ENCODE measurements around the gene DENND1A. TPM values are rescaled to one million over a fixed set of nuclear protein-coding genes. Genes with fewer than 3 reads are reported as not detected.
A peak's percentile ranks its signal among the peaks of the same experiment; 100 is the strongest.

DENND1A gene
- total RNA-seq, 1 experiment from 2014 or later: 29.7 TPM

DNA sequence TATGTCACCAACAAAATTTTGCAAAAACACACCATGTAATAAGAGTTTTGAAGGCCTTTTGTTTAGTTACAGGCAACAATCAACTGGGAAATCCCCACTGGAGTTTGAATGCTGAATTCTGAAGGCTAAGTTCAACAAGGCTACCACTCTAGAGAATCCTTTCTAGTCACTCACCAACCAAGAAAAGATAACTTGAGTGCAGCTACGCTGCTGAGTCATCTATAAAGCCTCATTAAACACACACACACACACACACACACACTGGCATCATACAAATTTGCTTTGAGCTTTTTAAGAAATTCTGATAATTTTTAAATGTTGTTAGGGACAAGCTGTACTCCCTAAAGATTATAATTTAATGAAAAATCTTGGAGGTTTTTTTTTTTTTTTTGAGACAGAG is 219.6 kb downstream of the DENND1A start:
- ChIA-PET CTCF (no interaction called here), POLR2A (ENCODE audit: unreplicated experiment) (interaction anchor here (0.7 kb wide), 1 partner anchor 18 kb away, joined by 9 read pairs; no protein-coding TSS in a partner anchor)
- Histone ChIP-seq H3K27ac (ENCODE audit: low read length) (peak overlapping the region; percentile 24; the same call in 1 of the 2 replicates), H3K79me2 (ENCODE audit: low read length) (no peaks in the 10 kb centered on the region), H3K4me3 (ENCODE audit: low read length) (no peak overlapping the region), H3K9me3 (ENCODE audit: low read length) (no peaks in the 10 kb centered on the region), H4K20me1 (ENCODE audit: low read length) (no peaks in the 10 kb centered on the region), H3K4me1 (ENCODE audit: insufficient read depth, low read length) (peaks cover 11% of the 10 kb centered on the region; the same call in 1 of the 2 replicates), H3K36me3 (ENCODE audit: low read depth, low read length) (no peaks in the 10 kb centered on the region), H2AFZ (ENCODE audit: low read length) (no peak overlapping the region), H3K9me2 (replicated peaks; ENCODE audit: low read length) (no peaks in the 10 kb centered on the region), H3K27me3 (ENCODE audit: low read length) (no peaks in the 10 kb centered on the region), H3K4me2 (ENCODE audit: low read length) (no peak overlapping the region), H3K9ac (ENCODE audit: low read length) (no peak overlapping the region), H3F3A (ENCODE audit: low read length, unreplicated experiment) (no peaks in the 10 kb centered on the region)
- DNase-seq: peak; percentile 69
- TF ChIP-seq CTCF (conservative IDR thresholded peaks at IDR 0.05; ENCODE audit: low read depth, low read length) (no peak), EZH2phosphoT487 (IDR thresholded peaks at IDR 0.05; ENCODE audit: borderline replicate concordance, low read length) (no peak), EZH2 (IDR thresholded peaks at IDR 0.05; ENCODE audit: low read length, unreplicated experiment) (no peak)
- ATAC-seq: peak; percentile 67
- intact Hi-C loops (cut with micrococcal nuclease): no loop called here
- BruUV-seq (replicated peaks): no TSS peak

DNA sequence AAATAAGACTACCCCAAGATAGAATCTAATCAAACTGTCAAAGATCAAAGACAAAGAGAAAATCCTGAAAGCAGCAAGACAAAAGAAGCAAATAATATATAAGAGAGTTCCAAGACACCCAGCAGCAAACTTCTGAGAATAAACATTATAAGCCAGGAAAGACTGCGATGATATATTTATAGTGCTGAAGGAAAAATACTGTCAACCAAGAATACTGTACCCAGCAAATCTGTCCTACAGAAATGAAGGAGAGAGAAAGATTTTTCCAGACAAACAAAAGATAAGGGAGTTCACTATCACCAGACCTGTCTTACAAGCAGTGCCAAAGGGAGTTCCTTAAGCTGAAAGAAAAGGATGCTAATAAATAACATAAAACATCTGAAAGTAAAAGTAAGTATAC is 227.4 kb downstream of the DENND1A start:
- ATAC-seq: no peak
- Histone ChIP-seq H4K20me1 (ENCODE audit: low read length) (no peaks in the 10 kb centered on the region), H3K9me3 (ENCODE audit: low read length) (no peaks in the 10 kb centered on the region), H2AFZ (ENCODE audit: low read length) (no peak overlapping the region), H3K9ac (ENCODE audit: low read length) (no peak overlapping the region), H3F3A (ENCODE audit: low read length, unreplicated experiment) (no peaks in the 10 kb centered on the region), H3K27ac (ENCODE audit: low read length) (no peak overlapping the region), H3K36me3 (ENCODE audit: low read depth, low read length) (peaks cover 4% of the 10 kb centered on the region; the same call in 1 of the 2 replicates), H3K79me2 (ENCODE audit: low read length) (no peaks in the 10 kb centered on the region), H3K9me2 (replicated peaks; ENCODE audit: low read length) (no peaks in the 10 kb centered on the region), H3K4me3 (ENCODE audit: low read length) (no peak overlapping the region), H3K27me3 (ENCODE audit: low read length) (no peaks in the 10 kb centered on the region), H3K4me1 (ENCODE audit: insufficient read depth, low read length) (no peaks in the 10 kb centered on the region), H3K4me2 (ENCODE audit: low read length) (no peak overlapping the region)
- POLR2A ChIA-PET (ENCODE audit: unreplicated experiment): no interaction called here
- TF ChIP-seq EZH2phosphoT487 (IDR thresholded peaks at IDR 0.05; ENCODE audit: borderline replicate concordance, low read length) (no peak), EZH2 (IDR thresholded peaks at IDR 0.05; ENCODE audit: low read length, unreplicated experiment) (no peak), CTCF (conservative IDR thresholded peaks at IDR 0.05; ENCODE audit: low read depth, low read length) (no peak)
- intact Hi-C loops (cut with micrococcal nuclease): no loop called here
- BruUV-seq (replicated peaks): no TSS peak
- CTCF ChIA-PET: no interaction called here
- no peak for DNase-seq

- H3K9me2 ChIP-seq (replicated peaks; ENCODE audit: low read length): no peaks in the 10 kb centered on the region
- no peaks in the 10 kb centered on the region for H3K9me3 ChIP-seq (ENCODE audit: low read length)
- no peaks in the 10 kb centered on the region for H3K27me3 ChIP-seq (ENCODE audit: low read length)
- H3F3A ChIP-seq (ENCODE audit: low read length, unreplicated experiment): no peaks in the 10 kb centered on the region
- no peaks in the 10 kb centered on the region for H3K36me3 ChIP-seq (ENCODE audit: low read depth, low read length)
- ChIA-PET CTCF (no interaction called here), POLR2A (ENCODE audit: unreplicated experiment) (no interaction called here)
- H4K20me1 ChIP-seq (ENCODE audit: low read length): no peaks in the 10 kb centered on the region
- H3K9ac ChIP-seq (ENCODE audit: low read length): no peak overlapping the region
- no peak for DNase-seq
- no peak overlapping the region for H3K4me3 ChIP-seq (ENCODE audit: low read length)
- BruUV-seq (replicated peaks): no TSS peak
- H3K4me2 ChIP-seq (ENCODE audit: low read length): no peak overlapping the region
- no peak for ATAC-seq
- TF ChIP-seq EZH2 (IDR thresholded peaks at IDR 0.05; ENCODE audit: low read length, unreplicated experiment) (no peak), EZH2phosphoT487 (IDR thresholded peaks at IDR 0.05; ENCODE audit: borderline replicate concordance, low read length) (no peak), CTCF (conservative IDR thresholded peaks at IDR 0.05; ENCODE audit: low read depth, low read length) (no peak)
- intact Hi-C loops (cut with micrococcal nuclease): no loop called here
- H2AFZ ChIP-seq (ENCODE audit: low read length): no peak overlapping the region
- no peaks in the 10 kb centered on the region for H3K4me1 ChIP-seq (ENCODE audit: insufficient read depth, low read length)
- no peaks in the 10 kb centered on the region for H3K79me2 ChIP-seq (ENCODE audit: low read length)
- H3K27ac ChIP-seq (ENCODE audit: low read length): no peak overlapping the region
Measured at GRCh38 chr9:123697686-123698085, 232.2 kb downstream of the DENND1A start.

Data from PC-3 (cell line).